IMR-90 (cell line): ENCODE data around the gene SORBS1.

ENCODE experiments used
- CEBPB ChIP-seq: IDR thresholded peaks from 2 replicates; pipeline ENCODE4 v1.6.1; 2012; ENCODE audit warnings: low read depth, low read length, improper control_type of control experiment
- CTCF ChIP-seq: conservative IDR thresholded peaks from 2 replicates; pipeline ENCODE4 v1.5.1; 2012; ENCODE audit warnings: mild to moderate bottlenecking, low read depth, low read length, improper control_type of control experiment
- MAZ ChIP-seq: IDR thresholded peaks from 2 replicates; pipeline ENCODE4 v1.6.1; 2012; ENCODE audit warnings: low read depth, mild to moderate bottlenecking, low read length, improper control_type of control experiment, moderate library complexity, borderline replicate concordance
- MXI1 ChIP-seq: IDR thresholded peaks from 2 replicates; pipeline ENCODE4 v1.6.1; 2012; ENCODE audit warnings: low read depth, mild to moderate bottlenecking, low read length, moderate library complexity, borderline replicate concordance
- POLR2A ChIP-seq: IDR thresholded peaks from 2 replicates; pipeline ENCODE4 v1.6.1; 2012; ENCODE audit warnings: mild to moderate bottlenecking, low read depth, low read length
- RAD21 ChIP-seq: IDR thresholded peaks from 2 replicates; pipeline ENCODE4 v1.6.1; 2012; ENCODE audit warnings: low read length, improper control_type of control experiment
- RFX5 ChIP-seq: IDR thresholded peaks from 2 replicates; pipeline ENCODE4 v1.8.0; 2012; ENCODE audit warnings: low read depth, mild to moderate bottlenecking, low read length, moderate library complexity
- SMC3 ChIP-seq: fragments of 150-350 bp; IDR thresholded peaks from 2 replicates; pipeline ENCODE4 v1.6.1; 2016; ENCODE audit warnings: low read depth, mild to moderate bottlenecking, antibody characterized with exemption, low read length, moderate library complexity
- USF2 ChIP-seq: fragments of 150-350 bp; IDR thresholded peaks from 2 replicates; pipeline ENCODE4 v1.6.1; 2017; ENCODE audit warnings: mild to moderate bottlenecking, antibody characterized with exemption, low read length, low read depth

GRCh38 chr10:95382174-95382573 lies 179.0 kb downstream of the SORBS1 start:
- no peak for TF ChIP-seq CTCF
- TF ChIP-seq POLR2A = no peak
- TF ChIP-seq RAD21 = no peak
- no peak for TF ChIP-seq CEBPB
- TF ChIP-seq MAZ = no peak
- no peak for TF ChIP-seq RFX5
- no peak for TF ChIP-seq MXI1
- no peak for TF ChIP-seq USF2
- TF ChIP-seq SMC3 = no peak
